Activated T-cell treated with anti-CD3 and anti-CD28 coated beads, Interleukin-2, amount 50 U/mL, for 72 hours (primary cell): Measurements from ENCODE around the gene LMLN. TPM values are rescaled to one million over a fixed set of nuclear protein-coding genes. Genes with fewer than 3 reads are reported as not detected.
"Not testable (repeated sequence)": the region's sequence is repeated elsewhere in the genome, so short reads cannot be mapped to it uniquely, and the experiment has no call there.

Source experiments
- ATAC-seq, 2 donors: fragments of 150-1000 bp; cut with Tn5 transposase; replicated peaks in 1 of 2; 2 replicates each; pipeline ENCODE4 v1.10.0; 2021; ENCODE audit warnings: moderate library complexity in 2 of 2, mild to moderate bottlenecking in 1 of 2
- DNase-seq, 2 donors: peaks; one replicate each; pipeline ENCODE4 v3.0.0; 2021 to 2022; ENCODE audit warnings: mixed read lengths in 1 of 2
- H3K27ac Mint-ChIP-seq: one replicate; pipeline ENCODE4 v1.8.0; 2022; ENCODE audit warnings: mild to moderate bottlenecking, moderate library complexity, mixed read lengths
- H3K27me3 Mint-ChIP-seq: one replicate; pipeline ENCODE4 v1.8.0; 2022; ENCODE audit warnings: low read depth, mixed read lengths
- H3K36me3 Mint-ChIP-seq, 2 donors: one replicate each; pipeline ENCODE4 v1.8.0; 2022; ENCODE audit warnings: mixed read lengths in 2 of 2, mild to moderate bottlenecking in 1 of 2; ENCODE audit not compliant: insufficient read depth in 2 of 2
- H3K4me1 Mint-ChIP-seq: one replicate; pipeline ENCODE4 v1.8.0; 2022; ENCODE audit warnings: low read depth, mixed read lengths
- H3K4me3 Mint-ChIP-seq, 2 donors: one replicate each; pipeline ENCODE4 v1.8.0; 2022; ENCODE audit warnings: mild to moderate bottlenecking in 2 of 2, mixed read lengths in 2 of 2, moderate library complexity in 2 of 2
- H3K9me3 Mint-ChIP-seq, 2 donors: one replicate each; pipeline ENCODE4 v1.8.0; 2022; ENCODE audit warnings: mixed read lengths in 2 of 2
- total RNA-seq, 2 donors: library from RNA; stranded (reverse); gene quantifications; one replicate each; pipeline ENCODE4 v1.2.3, GENCODE V29; 2022

The LMLN gene, protein sequence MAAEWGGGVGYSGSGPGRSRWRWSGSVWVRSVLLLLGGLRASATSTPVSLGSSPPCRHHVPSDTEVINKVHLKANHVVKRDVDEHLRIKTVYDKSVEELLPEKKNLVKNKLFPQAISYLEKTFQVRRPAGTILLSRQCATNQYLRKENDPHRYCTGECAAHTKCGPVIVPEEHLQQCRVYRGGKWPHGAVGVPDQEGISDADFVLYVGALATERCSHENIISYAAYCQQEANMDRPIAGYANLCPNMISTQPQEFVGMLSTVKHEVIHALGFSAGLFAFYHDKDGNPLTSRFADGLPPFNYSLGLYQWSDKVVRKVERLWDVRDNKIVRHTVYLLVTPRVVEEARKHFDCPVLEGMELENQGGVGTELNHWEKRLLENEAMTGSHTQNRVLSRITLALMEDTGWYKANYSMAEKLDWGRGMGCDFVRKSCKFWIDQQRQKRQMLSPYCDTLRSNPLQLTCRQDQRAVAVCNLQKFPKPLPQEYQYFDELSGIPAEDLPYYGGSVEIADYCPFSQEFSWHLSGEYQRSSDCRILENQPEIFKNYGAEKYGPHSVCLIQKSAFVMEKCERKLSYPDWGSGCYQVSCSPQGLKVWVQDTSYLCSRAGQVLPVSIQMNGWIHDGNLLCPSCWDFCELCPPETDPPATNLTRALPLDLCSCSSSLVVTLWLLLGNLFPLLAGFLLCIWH
- 1 to 10 TPM; 5.4 to 6.5 TPM for total RNA-seq

GRCh38 chr3:197959891-197960693 is at the start of gene LMLN:
TSS of gene LMLN (plus strand) at chr3:197960217. CDS start at chr3:197960246, 29 bp downstream.
- Mint-ChIP-seq H3K36me3 (peaks cover 2 to 14% of the 10 kb centered on the region in 2 donors), H3K4me1 (peaks cover 60% of the 10 kb centered on the region), H3K27me3 (no peaks in the 10 kb centered on the region), H3K9me3 (no peaks in the 10 kb centered on the region), H3K4me3 (peak within 1 kb of the TSS; percentile 89 to 94), H3K27ac (peak within 1 kb of the TSS; percentile 93)
- ATAC-seq: peak; percentile 92 to 93
- peak; percentile 97 for DNase-seq

DNA sequence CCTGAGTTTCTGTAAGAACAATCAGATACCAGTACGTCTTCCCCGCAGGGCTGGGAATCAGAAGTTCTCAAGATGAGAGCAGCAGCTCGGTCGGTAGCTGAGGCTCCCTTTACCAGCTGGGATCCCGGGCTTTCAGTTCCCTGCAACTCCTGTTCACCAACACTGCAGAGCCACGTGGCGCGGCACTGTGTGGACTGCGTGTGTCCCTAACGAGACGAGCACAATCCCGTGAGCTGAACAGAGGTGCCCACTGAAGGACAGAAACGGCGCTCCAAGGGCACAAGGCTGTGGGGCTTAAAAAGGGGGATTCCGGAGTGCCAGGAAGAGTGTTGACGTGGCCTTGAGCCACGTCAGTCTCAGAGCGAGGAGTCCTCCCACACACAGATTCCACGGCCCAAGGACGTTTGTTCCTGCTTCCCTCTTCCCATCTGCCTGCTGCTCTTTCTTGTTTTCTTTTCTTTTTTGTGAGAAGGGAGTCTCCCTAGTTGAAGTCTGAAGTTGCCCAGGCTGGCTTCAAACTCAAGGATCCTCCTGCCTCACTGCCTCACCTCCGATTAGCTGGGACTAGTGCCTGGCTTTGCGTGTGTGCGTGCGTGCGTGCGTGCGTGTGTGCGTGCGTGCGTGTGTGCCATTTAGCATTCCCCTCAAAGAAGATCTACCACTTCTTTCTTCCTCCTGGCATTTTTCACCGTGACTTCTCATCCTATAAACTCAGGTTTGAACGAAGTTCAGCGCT is 47.1 kb upstream of the LMLN start:
- Mint-ChIP-seq H3K4me1 (peaks cover 8% of the 10 kb centered on the region), H3K27me3 (no peaks in the 10 kb centered on the region), H3K36me3 (peaks cover 3 to 4% of the 10 kb centered on the region in 2 donors), H3K9me3 (no peaks in the 10 kb centered on the region), H3K4me3 (peak overlapping the region; percentile 22 to 65), H3K27ac (peak overlapping the region; percentile 38)
- DNase-seq (peak in 1 of 2 donors; percentile 12), ATAC-seq (peak; percentile 32 to 73)

- Mint-ChIP-seq H3K27me3 (no peaks in the 10 kb centered on the region), H3K27ac (peak overlapping the region; percentile 57), H3K4me3 (peak overlapping the region in 1 of 2 donors; percentile 65), H3K9me3 (no peaks in the 10 kb centered on the region), H3K36me3 (peaks cover 0 to 3% of the 10 kb centered on the region in 2 donors), H3K4me1 (peaks cover 7% of the 10 kb centered on the region)
- peak; percentile 50 to 77 for ATAC-seq
- no peak for DNase-seq
These were observed 46.2 kb upstream of the LMLN start for GRCh38 chr3:197913641-197914380.

- not testable (repeated sequence) for H3K27me3 Mint-ChIP-seq, H3K9me3 Mint-ChIP-seq, H3K36me3 Mint-ChIP-seq
- H3K4me1 Mint-ChIP-seq: peaks cover 14% of the 10 kb centered on the region
- peak overlapping the region; percentile 92 for H3K27ac Mint-ChIP-seq
- H3K4me3 Mint-ChIP-seq: peak overlapping the region; percentile 1 to 73
- ATAC-seq (peak; percentile 44 to 60), DNase-seq (peak; percentile 28 to 32)
These were observed 38.4 kb upstream of the LMLN start for GRCh38 chr3:197921429-197922275.

DNA sequence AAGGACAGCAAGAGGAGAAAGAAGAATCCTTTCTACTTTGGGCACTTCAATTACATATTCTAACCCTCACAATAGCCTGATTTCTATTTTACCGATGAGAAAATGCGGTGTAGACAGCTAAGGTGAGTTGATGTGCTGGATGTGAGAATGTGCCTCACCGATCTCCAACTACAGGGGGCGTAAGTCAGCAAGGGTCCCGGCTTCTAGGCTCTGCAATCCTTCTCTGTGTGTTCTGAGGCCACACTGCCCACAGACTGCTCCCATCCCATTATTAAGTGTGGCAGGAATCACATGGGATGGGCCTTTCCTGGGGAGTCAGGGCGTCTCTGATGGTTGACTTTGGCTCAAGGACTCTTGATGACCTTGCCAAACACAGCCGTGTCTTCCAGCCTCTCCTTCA is 33.6 kb upstream of the LMLN start:
- Mint-ChIP-seq H3K4me1 (peaks cover 14% of the 10 kb centered on the region), H3K9me3 (no peaks in the 10 kb centered on the region), H3K4me3 (no peak overlapping the region), H3K36me3 (peaks cover 3 to 4% of the 10 kb centered on the region in 2 donors), H3K27me3 (no peaks in the 10 kb centered on the region), H3K27ac (no peak overlapping the region)
- DNase-seq: no peak
- ATAC-seq: no peak

DNA sequence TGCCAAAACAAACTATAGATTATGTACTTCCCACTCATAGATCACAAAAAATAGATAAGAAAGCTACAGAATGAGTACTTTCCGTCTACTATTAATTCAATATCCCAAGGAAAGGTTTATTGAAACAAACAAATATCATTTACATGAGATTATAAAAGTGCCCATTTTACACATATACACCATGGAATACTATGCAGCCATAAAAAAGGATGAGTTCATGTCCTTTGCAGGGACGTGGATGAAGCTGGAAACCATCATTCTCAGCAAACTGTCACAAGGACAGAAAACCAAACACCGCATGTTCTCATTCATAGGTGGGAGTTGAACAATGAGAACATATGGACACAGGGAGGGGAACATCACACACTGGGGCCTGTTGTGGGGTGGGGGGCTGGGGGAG is 32.4 kb upstream of the LMLN start:
- not testable (repeated sequence) for DNase-seq, H3K27ac Mint-ChIP-seq, H3K27me3 Mint-ChIP-seq, H3K9me3 Mint-ChIP-seq, ATAC-seq, H3K36me3 Mint-ChIP-seq, H3K4me1 Mint-ChIP-seq, H3K4me3 Mint-ChIP-seq

DNA sequence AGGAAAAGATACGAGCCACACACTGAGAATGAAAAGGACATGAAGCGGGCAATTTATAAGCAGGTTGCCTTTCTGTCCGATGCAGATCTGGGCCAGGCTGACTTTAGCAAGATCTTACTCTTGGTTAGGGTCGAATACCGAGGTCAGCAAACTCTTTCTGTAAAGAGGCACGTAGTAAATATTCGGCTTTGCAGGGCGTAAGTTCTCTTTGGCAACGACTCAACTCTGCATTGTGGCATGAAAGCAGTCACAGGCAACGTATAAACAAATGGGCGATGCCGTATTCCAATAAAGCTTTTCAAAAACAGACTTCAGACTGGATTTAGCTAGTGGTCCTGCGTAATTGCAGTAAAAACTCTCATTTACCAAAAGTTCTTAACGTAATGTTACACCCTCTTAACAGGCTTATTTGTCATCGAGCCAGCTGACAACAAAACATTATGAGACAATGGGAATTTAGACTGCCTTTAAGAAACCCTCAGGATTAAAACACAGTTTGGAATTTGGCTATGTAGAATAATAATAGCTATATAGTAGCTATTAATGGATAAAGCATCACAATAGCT is 23.1 kb upstream of the LMLN start:
- H3K9me3 Mint-ChIP-seq: no peaks in the 10 kb centered on the region

DNA sequence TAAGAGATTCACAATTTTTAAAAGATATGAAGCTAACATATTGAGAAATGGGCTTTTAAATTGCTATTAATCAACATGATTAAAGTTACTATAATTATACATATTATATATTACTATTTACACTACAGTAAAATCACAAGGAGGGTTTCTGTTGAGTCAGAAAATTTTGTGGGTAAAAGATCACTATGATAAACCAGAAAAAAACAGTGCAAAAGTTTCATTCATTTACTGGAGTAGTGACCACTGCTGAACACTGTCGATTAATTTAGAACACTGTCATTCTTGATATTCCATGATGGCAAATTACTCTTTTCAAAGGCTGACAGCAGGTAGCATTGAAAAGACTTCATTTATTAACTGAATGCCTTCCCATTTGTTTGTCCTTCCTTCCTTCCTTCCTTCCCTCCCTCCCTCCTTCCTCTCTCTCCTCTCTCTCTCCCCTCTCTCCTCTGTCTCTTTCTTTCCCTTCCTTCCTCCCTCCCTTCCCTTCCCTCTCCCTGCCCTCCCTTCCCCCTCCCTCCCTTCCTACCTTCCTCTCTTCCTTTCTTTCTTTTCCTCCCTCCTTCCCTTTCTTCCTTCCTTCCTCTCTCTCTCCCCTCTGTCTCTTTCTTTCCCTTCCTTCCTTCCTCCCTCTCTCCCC is 19.2 kb upstream of the LMLN start:
- peak in 1 of 2 donors; percentile 45 for ATAC-seq
- Mint-ChIP-seq H3K4me3 (peak overlapping the region in 1 of 2 donors; percentile 49), H3K27me3 (no peaks in the 10 kb centered on the region), H3K36me3 (no peaks in the 10 kb centered on the region), H3K4me1 (peaks cover 14% of the 10 kb centered on the region), H3K27ac (peak overlapping the region; percentile 82), H3K9me3 (no peaks in the 10 kb centered on the region)
- DNase-seq: no peak

More for the DNA sequence above, 23.1 kb upstream of the LMLN start:
- Mint-ChIP-seq H3K36me3 (peaks cover 0 to 3% of the 10 kb centered on the region in 2 donors), H3K4me3 (no peak overlapping the region), H3K4me1 (peaks cover 19% of the 10 kb centered on the region), H3K27ac (no peak overlapping the region), H3K27me3 (no peaks in the 10 kb centered on the region)
- ATAC-seq (no peak), DNase-seq (no peak)

- Mint-ChIP-seq H3K27ac (no peak overlapping the region), H3K9me3 (no peaks in the 10 kb centered on the region), H3K27me3 (no peaks in the 10 kb centered on the region), H3K4me1 (peaks cover 14% of the 10 kb centered on the region), H3K36me3 (no peaks in the 10 kb centered on the region), H3K4me3 (no peak overlapping the region)
- ATAC-seq: peak; percentile 75 to 80
- DNase-seq: peak; percentile 34 to 40
These were observed 17.0 kb upstream of the LMLN start for GRCh38 chr3:197942956-197943556.

DNA sequence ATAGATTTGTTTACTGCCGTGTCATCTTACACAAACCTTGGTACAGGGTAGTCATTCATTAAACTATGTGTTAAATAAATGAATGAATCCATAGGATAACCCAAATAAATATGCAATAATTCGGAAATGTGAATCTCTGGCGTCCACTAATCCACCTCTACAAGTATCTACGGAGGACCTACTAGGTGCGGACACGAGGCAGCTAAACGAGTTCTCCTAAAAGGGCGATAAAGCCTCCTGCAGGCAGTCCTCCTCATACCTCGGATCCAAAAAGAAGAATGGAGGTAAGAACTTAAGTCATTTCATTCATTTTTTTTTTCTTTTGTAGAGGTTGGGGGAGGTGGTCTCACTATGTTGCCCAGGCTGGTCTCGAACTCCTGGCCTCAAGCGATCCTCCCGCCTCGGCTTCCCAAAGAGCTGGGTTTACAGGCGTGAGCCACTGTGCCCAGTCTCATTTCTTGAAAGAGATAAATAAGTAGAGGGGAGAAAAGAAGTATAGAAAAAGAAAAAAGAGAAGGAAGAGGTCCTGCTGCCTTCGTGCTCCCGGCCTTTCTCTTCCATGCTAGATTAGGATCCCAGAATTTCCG is 10.7 kb upstream of the LMLN start:
- DNase-seq: no peak

More for the DNA sequence above, 10.7 kb upstream of the LMLN start:
- peaks cover 14 to 28% of the 10 kb centered on the region in 2 donors for H3K36me3 Mint-ChIP-seq
- no peaks in the 10 kb centered on the region for H3K9me3 Mint-ChIP-seq
- H3K27me3 Mint-ChIP-seq: no peaks in the 10 kb centered on the region
- H3K4me1 Mint-ChIP-seq: peaks cover 51% of the 10 kb centered on the region
- no peak for ATAC-seq
- peak overlapping the region; percentile 94 to 97 for H3K4me3 Mint-ChIP-seq
- peak overlapping the region; percentile 99 for H3K27ac Mint-ChIP-seq
